ENCODE results near the gene KTI12. TPM values are rescaled to one million over a fixed set of nuclear protein-coding genes. Genes with fewer than 3 reads are reported as not detected.
"Not testable (repeated sequence)": the region's sequence is repeated elsewhere in the genome, so short reads cannot be mapped to it uniquely, and the experiment has no call there.

The KTI12 gene
- total RNA-seq, 1 donor from 2014 or later: 13.0 TPM

- peak overlapping the region; percentile 100 for H3K4me3 ChIP-seq (ENCODE audit: low read depth, low read length)
- DNase-seq (ENCODE audit: low read depth): no peak
Measured at GRCh38 chr1:52032124-52032784, 1.4 kb downstream of the KTI12 start.

GRCh38 chr1:52028839-52029238 lies 4.8 kb downstream of the KTI12 start:
- not testable (repeated sequence) for H3K27me3 ChIP-seq (ENCODE audit: control insufficient read depth, insufficient read depth, low read length); H3K36me3 ChIP-seq (ENCODE audit: control insufficient read depth, insufficient read depth, low read length); H3K4me3 ChIP-seq (ENCODE audit: low read depth, low read length); DNase-seq (ENCODE audit: low read depth)

More at GRCh38 chr1:52032124-52032784, 1.4 kb downstream of the KTI12 start:
- no peak for TF ChIP-seq CTCF (IDR thresholded peaks at IDR 0.05; ENCODE audit: insufficient read depth, low read length, poor library complexity, severe bottlenecking)
- Histone ChIP-seq H3K27me3 (ENCODE audit: control insufficient read depth, insufficient read depth, low read length) (no peaks in the 10 kb centered on the region), H3K36me3 (ENCODE audit: control insufficient read depth, insufficient read depth, low read length) (no peaks in the 10 kb centered on the region)

GRCh38 chr1:52028328-52028727 lies 5.3 kb downstream of the KTI12 start:
- Histone ChIP-seq H3K36me3 (ENCODE audit: control insufficient read depth, insufficient read depth, low read length) (no peaks in the 10 kb centered on the region), H3K27me3 (ENCODE audit: control insufficient read depth, insufficient read depth, low read length) (no peaks in the 10 kb centered on the region), H3K4me3 (ENCODE audit: low read depth, low read length) (no peak overlapping the region)
- no peak for TF ChIP-seq CTCF (IDR thresholded peaks at IDR 0.05; ENCODE audit: insufficient read depth, low read length, poor library complexity, severe bottlenecking)
- DNase-seq (ENCODE audit: low read depth): no peak

- no peak for TF ChIP-seq CTCF (IDR thresholded peaks at IDR 0.05; ENCODE audit: insufficient read depth, low read length, poor library complexity, severe bottlenecking)
- Histone ChIP-seq H3K27me3 (ENCODE audit: control insufficient read depth, insufficient read depth, low read length) (no peaks in the 10 kb centered on the region), H3K36me3 (ENCODE audit: control insufficient read depth, insufficient read depth, low read length) (peaks cover 1% of the 10 kb centered on the region), H3K4me3 (ENCODE audit: low read depth, low read length) (no peak overlapping the region)
- DNase-seq (ENCODE audit: low read depth): no peak
Measured at GRCh38 chr1:52026278-52026677, 7.3 kb downstream of the KTI12 start.

- Histone ChIP-seq H3K4me3 (ENCODE audit: low read depth, low read length) (no peak overlapping the region), H3K36me3 (ENCODE audit: control insufficient read depth, insufficient read depth, low read length) (peaks cover 1% of the 10 kb centered on the region), H3K27me3 (ENCODE audit: control insufficient read depth, insufficient read depth, low read length) (no peaks in the 10 kb centered on the region)
- DNase-seq (ENCODE audit: low read depth): no peak
- TF ChIP-seq CTCF (IDR thresholded peaks at IDR 0.05; ENCODE audit: insufficient read depth, low read length, poor library complexity, severe bottlenecking): no peak
Measured at GRCh38 chr1:52022133-52022532, 11.5 kb downstream of the KTI12 start.

GRCh38 chr1:52008071-52008809 lies 25.4 kb downstream of the KTI12 start:
- no peak overlapping the region for H3K4me3 ChIP-seq (ENCODE audit: low read depth, low read length)
- TF ChIP-seq CTCF (IDR thresholded peaks at IDR 0.05; ENCODE audit: insufficient read depth, low read length, poor library complexity, severe bottlenecking): no peak
- DNase-seq (ENCODE audit: low read depth): no peak
- no peaks in the 10 kb centered on the region for H3K36me3 ChIP-seq (ENCODE audit: control insufficient read depth, insufficient read depth, low read length)
- H3K27me3 ChIP-seq (ENCODE audit: control insufficient read depth, insufficient read depth, low read length): no peaks in the 10 kb centered on the region

Data from kidney epithelial cell (primary cell).